PC-9 (cell line): ENCODE data around the gene CTU2.

Experiments
- CTCF ChIP-seq: fragments of 200-600 bp; sonication (generic); conservative IDR thresholded peaks from 2 replicates; pipeline ENCODE4 v1.6.1; 2017; ENCODE audit warnings: mixed run types, antibody characterized with exemption, mild to moderate bottlenecking, moderate library complexity
- EZH2 ChIP-seq: fragments of 200-600 bp; sonication (generic); IDR thresholded peaks from 2 replicates; pipeline ENCODE4 v1.8.0; 2017; ENCODE audit warnings: antibody characterized with exemption, low read depth

DNA sequence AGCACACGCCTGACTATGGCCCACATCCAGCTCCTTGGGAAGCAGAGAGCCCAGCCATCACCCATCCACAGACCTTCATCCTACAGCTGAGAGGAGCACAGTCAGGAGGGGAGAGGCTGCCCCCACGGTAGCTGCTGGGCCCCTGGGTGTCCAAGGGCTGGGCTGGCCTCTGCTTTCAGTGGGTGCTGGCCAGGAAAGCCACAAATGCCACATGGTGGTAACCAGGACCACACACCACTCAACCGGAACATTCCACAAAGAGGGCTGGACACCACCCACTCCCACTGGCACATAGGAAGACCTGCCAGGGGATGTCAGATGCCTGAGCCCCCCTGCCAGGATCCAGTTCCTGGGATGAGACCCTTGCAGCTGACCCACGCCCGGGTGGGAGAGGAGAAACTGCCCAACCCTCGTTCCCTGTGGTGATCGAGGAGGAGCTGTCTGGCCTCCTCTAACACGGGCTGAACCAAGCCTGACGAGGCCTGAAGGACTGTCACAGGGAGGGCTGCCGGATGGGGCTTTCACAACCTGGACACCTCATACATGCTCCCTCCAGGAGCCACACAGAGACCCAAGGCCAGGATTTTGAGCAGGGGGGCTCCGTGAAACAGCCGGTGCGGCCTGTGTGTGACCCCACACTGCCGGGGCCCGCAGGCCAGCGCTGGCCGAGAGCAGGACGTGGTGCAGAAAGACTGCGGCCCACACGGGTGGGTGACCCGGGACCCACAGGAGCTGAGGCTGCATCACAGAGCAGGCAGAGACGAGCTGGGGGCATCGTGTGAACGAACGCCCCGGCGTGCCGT lies 48.0 kb downstream of the CTU2 start:
- TF ChIP-seq CTCF (no peak), EZH2 (no peak)
